ENCODE measurements around the gene LYRM9.
"Not testable (repeated sequence)": the region's sequence is repeated elsewhere in the genome, so short reads cannot be mapped to it uniquely, and the experiment has no call there.

DNA sequence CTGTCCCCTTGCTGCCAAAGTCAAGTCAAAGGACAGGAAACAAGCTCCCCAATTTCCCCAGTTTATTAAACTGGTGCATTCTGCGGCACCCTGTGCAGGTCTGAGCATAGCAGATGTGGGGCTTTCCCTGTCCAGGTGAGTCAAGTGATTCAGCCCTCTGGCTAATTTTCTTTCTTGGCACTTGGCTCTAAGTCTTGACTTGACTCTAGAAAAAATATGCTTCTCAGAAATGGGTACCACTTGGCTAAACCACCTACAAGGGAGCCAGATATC, 52.8 kb downstream of the LYRM9 start:
- TF ChIP-seq, protein P1, sequence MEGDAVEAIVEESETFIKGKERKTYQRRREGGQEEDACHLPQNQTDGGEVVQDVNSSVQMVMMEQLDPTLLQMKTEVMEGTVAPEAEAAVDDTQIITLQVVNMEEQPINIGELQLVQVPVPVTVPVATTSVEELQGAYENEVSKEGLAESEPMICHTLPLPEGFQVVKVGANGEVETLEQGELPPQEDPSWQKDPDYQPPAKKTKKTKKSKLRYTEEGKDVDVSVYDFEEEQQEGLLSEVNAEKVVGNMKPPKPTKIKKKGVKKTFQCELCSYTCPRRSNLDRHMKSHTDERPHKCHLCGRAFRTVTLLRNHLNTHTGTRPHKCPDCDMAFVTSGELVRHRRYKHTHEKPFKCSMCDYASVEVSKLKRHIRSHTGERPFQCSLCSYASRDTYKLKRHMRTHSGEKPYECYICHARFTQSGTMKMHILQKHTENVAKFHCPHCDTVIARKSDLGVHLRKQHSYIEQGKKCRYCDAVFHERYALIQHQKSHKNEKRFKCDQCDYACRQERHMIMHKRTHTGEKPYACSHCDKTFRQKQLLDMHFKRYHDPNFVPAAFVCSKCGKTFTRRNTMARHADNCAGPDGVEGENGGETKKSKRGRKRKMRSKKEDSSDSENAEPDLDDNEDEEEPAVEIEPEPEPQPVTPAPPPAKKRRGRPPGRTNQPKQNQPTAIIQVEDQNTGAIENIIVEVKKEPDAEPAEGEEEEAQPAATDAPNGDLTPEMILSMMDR (IDR thresholded peaks at IDR 0.05; ENCODE audit: poor library complexity, severe bottlenecking) = not testable (repeated sequence)
- not testable (repeated sequence) for TF ChIP-seq EZH2 (IDR thresholded peaks at IDR 0.05; ENCODE audit: borderline replicate concordance, insufficient read depth, low read length, poor library complexity, severe bottlenecking)
